Activated CD4-positive, CD25-positive, alpha-beta regulatory T cell treated with anti-CD3 and anti-CD28 coated beads, Interleukin-2, amount 50 U/mL, for 72 hours (primary cell): ENCODE data around the gene KRTAP5-7.
"Not testable (repeated sequence)": the region's sequence is repeated elsewhere in the genome, so short reads cannot be mapped to it uniquely, and the experiment has no call there.

Experiments
- DNase-seq: peaks from one replicate; pipeline ENCODE4 v3.0.0; 2021

Gene KRTAP5-7

GRCh38 chr11:71537537-71537936, 10.5 kb downstream of the KRTAP5-7 start:
- no peak for DNase-seq

- DNase-seq, result not testable (repeated sequence)
Measured at GRCh38 chr11:71537977-71538665, 11.1 kb downstream of the KRTAP5-7 start, which contains the start of gene KRTAP5-8. Gene KRTAP5-8, plus strand, starts transcription at chr11:71538025. Its CDS starts 31 bp downstream, at chr11:71538056.

GRCh38 chr11:71538666-71538990, 11.6 kb downstream of the KRTAP5-7 start:
- DNase-seq, result no peak

- DNase-seq, result no peak
Measured at GRCh38 chr11:71539017-71539416, 11.9 kb downstream of the KRTAP5-7 start.

GRCh38 chr11:71539971-71540370, 12.9 kb downstream of the KRTAP5-7 start:
- not testable (repeated sequence) for DNase-seq

- DNase-seq, result not testable (repeated sequence)
Measured at GRCh38 chr11:71540521-71541304, 13.6 kb downstream of the KRTAP5-7 start.

GRCh38 chr11:71542382-71542781, 15.3 kb downstream of the KRTAP5-7 start:
- no peak for DNase-seq

GRCh38 chr11:71542879-71543777, 16.1 kb downstream of the KRTAP5-7 start:
- DNase-seq, result no peak

- DNase-seq, result no peak
Measured at GRCh38 chr11:71543866-71544265, 16.8 kb downstream of the KRTAP5-7 start.

GRCh38 chr11:71544525-71545214, 17.6 kb downstream of the KRTAP5-7 start:
- DNase-seq, result no peak

- no peak for DNase-seq
Measured at GRCh38 chr11:71545405-71545966, 18.4 kb downstream of the KRTAP5-7 start.

- DNase-seq, result no peak
Measured at GRCh38 chr11:71548120-71548519, 21.1 kb downstream of the KRTAP5-7 start, which contains the start of gene KRTAP5-9. Gene KRTAP5-9, plus strand, starts transcription at chr11:71548420. Its CDS starts 238 bp downstream, at chr11:71548658.

GRCh38 chr11:71548716-71549151, 21.7 kb downstream of the KRTAP5-7 start:
- DNase-seq, result no peak

GRCh38 chr11:71551711-71552110, 24.6 kb downstream of the KRTAP5-7 start:
- no peak for DNase-seq

- no peak for DNase-seq
Measured at GRCh38 chr11:71554996-71555395, 27.9 kb downstream of the KRTAP5-7 start.

GRCh38 chr11:71555508-71555907, 28.4 kb downstream of the KRTAP5-7 start:
- no peak for DNase-seq

- DNase-seq, result no peak
Measured at GRCh38 chr11:71556018-71556417, 29.0 kb downstream of the KRTAP5-7 start.

- no peak for DNase-seq
Measured at GRCh38 chr11:71557257-71557656, 30.2 kb downstream of the KRTAP5-7 start.

GRCh38 chr11:71558996-71559395, 31.9 kb downstream of the KRTAP5-7 start:
- DNase-seq, result no peak

GRCh38 chr11:71562120-71562519, 35.1 kb downstream of the KRTAP5-7 start:
- DNase-seq, result no peak

- DNase-seq, result no peak
Measured at GRCh38 chr11:71563406-71563805, 36.3 kb downstream of the KRTAP5-7 start.

GRCh38 chr11:71564430-71564829, 37.4 kb downstream of the KRTAP5-7 start:
- no peak for DNase-seq
